HCT116 (cell line): ENCODE data around the gene ZNF318. TPM values are rescaled to one million over a fixed set of nuclear protein-coding genes. Genes with fewer than 3 reads are reported as not detected.

Experiments
- ATAC-seq: fragments of 200-7000 bp; cut with Tn5 transposase; 2 replicates; pipeline ENCODE4 v1.9.1; 2020; ENCODE audit warnings: mild to moderate bottlenecking, moderate library complexity
- BruUV-seq: library from RNA; stranded (reverse); fragments of 400-500 nt; replicated peaks from 2 replicates; lab custom pipeline; 2021; lab: Mats Ljungman, UMichigan
- CTCF ChIA-PET: fragments of 300-600 bp; sonication (Branson Sonifier 250); formaldehyde crosslinking; loops from one replicate; lab custom pipeline; 2021; ENCODE audit warnings: antibody characterized with exemption; lab: Charles Lee
- POLR2A ChIA-PET: fragments of 300-600, 350-600 bp; sonication (Branson Sonifier 250); formaldehyde crosslinking; loops from one replicate; lab custom pipeline; 2021; ENCODE audit warnings: antibody characterized with exemption; lab: Charles Lee
- RAD21 ChIA-PET, 2 experiments: fragments of 300-600 bp; sonication (Branson Sonifier 250); formaldehyde crosslinking; loops; one replicate each; lab custom pipeline; 2023; ENCODE audit warnings: low total read pairs in 2 of 2; ENCODE audit not compliant: uncharacterized antibody in 2 of 2, unreplicated experiment in 2 of 2, low non-redundant PET in 1 of 2; lab: Charles Lee
- DNase-seq: peaks from one replicate; pipeline ENCODE4 v3.0.0-alpha.2; 2010; ENCODE audit warnings: low read depth, low spot score
- H2AFZ ChIP-seq: fragments of 200-600 bp; shearing (Covaris generic), sonication (generic); 2 replicates; pipeline ENCODE4 v1.6.1; 2017; ENCODE audit warnings: low read depth, mixed run types, mixed read lengths, antibody characterized with exemption, low read length; ENCODE audit not compliant: poor library complexity, severe bottlenecking
- H3K27ac ChIP-seq: 2 replicates; pipeline ENCODE4 v1.5.1; 2012; ENCODE audit warnings: low read depth, low read length
- H3K27me3 ChIP-seq: fragments of 200-600 bp; sonication (generic); 2 replicates; pipeline ENCODE4 v1.6.1; 2016; ENCODE audit warnings: mixed run types, low read length, mixed read lengths; ENCODE audit not compliant: insufficient read depth
- H3K36me3 ChIP-seq, 2 experiments: fragments of 200-500 bp in 1 of 2; fragments of 200-600 bp in 1 of 2; sonication (Bioruptor generic) in 1 of 2; sonication (generic) in 1 of 2; 2 replicates each; pipeline versions ENCODE4 v1.5.1 to v1.6.1; 2014 to 2016; ENCODE audit warnings: low read length in 2 of 2, inconsistent platforms in 1 of 2, mixed read lengths in 1 of 2, mixed run types in 1 of 2; ENCODE audit not compliant: insufficient read depth in 2 of 2, control insufficient read depth in 1 of 2
- H3K4me1 ChIP-seq, 2 experiments: fragments of 200-600 bp in 1 of 2; sonication (generic) in 1 of 2; 2 replicates each; pipeline versions ENCODE4 v1.5.1 to v1.6.1; 2012 to 2017; ENCODE audit warnings: low read length in 2 of 2, inconsistent platforms in 1 of 2, mild to moderate bottlenecking in 1 of 2, mixed read lengths in 1 of 2, mixed run types in 1 of 2, moderate library complexity in 1 of 2; ENCODE audit not compliant: insufficient read depth in 2 of 2, control insufficient read depth in 1 of 2
- H3K4me2 ChIP-seq: fragments of 200-600 bp; sonication (generic); 2 replicates; pipeline ENCODE4 v1.6.1; 2017; ENCODE audit warnings: mixed run types, low read length, mixed read lengths
- H3K4me3 ChIP-seq, 2 experiments: fragments of 200-600 bp in 1 of 2; sonication (generic) in 1 of 2; replicated peaks in 1 of 2; 2 replicates each; pipeline ENCODE4 v1.5.1; 2011 to 2016; ENCODE audit warnings: low read length in 2 of 2, control low read depth in 1 of 2, low read depth in 1 of 2, mild to moderate bottlenecking in 1 of 2, mixed read lengths in 1 of 2, mixed run types in 1 of 2
- H3K79me2 ChIP-seq: fragments of 200-600 bp; sonication (generic); 2 replicates; pipeline ENCODE4 v1.6.1; 2017; ENCODE audit warnings: mild to moderate bottlenecking, mixed run types, low read length, moderate library complexity, mixed read lengths; ENCODE audit not compliant: insufficient read depth
- H3K9ac ChIP-seq: fragments of 200-600 bp; sonication (generic); 2 replicates; pipeline ENCODE4 v1.6.1; 2016; ENCODE audit warnings: low read length, mixed read lengths
- H3K9me2 ChIP-seq: fragments of 200-600 bp; sonication (generic), shearing (Covaris generic); 2 replicates; pipeline ENCODE4 v1.6.1; 2017; ENCODE audit warnings: mixed run types, mild to moderate bottlenecking, moderate library complexity; ENCODE audit not compliant: insufficient read depth
- H3K9me3 ChIP-seq, 2 experiments: fragments of 200-500 bp in 1 of 2; fragments of 200-600 bp in 1 of 2; sonication (Bioruptor generic) in 1 of 2; sonication (generic) in 1 of 2; 2 replicates each; pipeline ENCODE4 v1.6.1; 2014 to 2017; ENCODE audit warnings: low read length in 2 of 2, mixed read lengths in 2 of 2, inconsistent platforms in 1 of 2, low read depth in 1 of 2, mild to moderate bottlenecking in 1 of 2, mixed run types in 1 of 2, moderate library complexity in 1 of 2; ENCODE audit not compliant: control insufficient read depth in 1 of 2, insufficient read depth in 1 of 2
- H4K20me1 ChIP-seq: fragments of 200-600 bp; sonication (generic), shearing (Covaris generic); 2 replicates; pipeline ENCODE4 v1.6.1; 2017; ENCODE audit warnings: mixed run types, mild to moderate bottlenecking, moderate library complexity; ENCODE audit not compliant: insufficient read depth
- CBX3 ChIP-seq: IDR thresholded peaks from 2 replicates; pipeline ENCODE4 v1.6.1; 2012; ENCODE audit warnings: low read depth
- EGR1 ChIP-seq: IDR thresholded peaks from 2 replicates; pipeline ENCODE4 v1.6.1; 2012; ENCODE audit warnings: low read depth
- ELF1 ChIP-seq: IDR thresholded peaks from 2 replicates; pipeline ENCODE4 v1.6.1; 2012; ENCODE audit warnings: low read depth, borderline replicate concordance
- EZH2 ChIP-seq: fragments of 200-600 bp; sonication (generic); IDR thresholded peaks from 2 replicates; pipeline ENCODE4 v1.6.1; 2017; ENCODE audit warnings: antibody characterized with exemption, mixed run types
- FOSL1 ChIP-seq: IDR thresholded peaks from 2 replicates; pipeline ENCODE4 v1.6.1; 2012; ENCODE audit warnings: low read depth
- JUND ChIP-seq: IDR thresholded peaks from 2 replicates; pipeline ENCODE4 v1.6.1; 2012
- MAX ChIP-seq: IDR thresholded peaks from 2 replicates; pipeline ENCODE4 v1.6.1; 2012
- POLR2A ChIP-seq: IDR thresholded peaks from 2 replicates; pipeline ENCODE4 v1.7.0; 2011; ENCODE audit warnings: borderline replicate concordance; ENCODE audit not compliant: insufficient read depth, insufficient read length; ENCODE audit errors: extremely low read depth
- POLR2AphosphoS5 ChIP-seq: IDR thresholded peaks from 2 replicates; pipeline ENCODE4 v1.6.1; 2011; ENCODE audit warnings: mild to moderate bottlenecking, low read depth, low read length, moderate library complexity
- REST ChIP-seq: IDR thresholded peaks from 2 replicates; pipeline ENCODE4 v1.6.1; 2012; ENCODE audit warnings: low read depth
- SIN3A ChIP-seq: IDR thresholded peaks from 2 replicates; pipeline ENCODE4 v1.6.1; 2012; ENCODE audit warnings: low read depth
- SP1 ChIP-seq: IDR thresholded peaks from 2 replicates; pipeline ENCODE4 v1.6.1; 2012; ENCODE audit warnings: low read depth
- SRF ChIP-seq: IDR thresholded peaks from 2 replicates; pipeline ENCODE4 v1.6.1; 2012; ENCODE audit warnings: low read depth
- TCF7L2 ChIP-seq: IDR thresholded peaks from 2 replicates; pipeline ENCODE4 v1.7.0; 2011; ENCODE audit warnings: borderline replicate concordance, inconsistent platforms; ENCODE audit not compliant: insufficient read depth, insufficient read length; ENCODE audit errors: extremely low read depth
- YY1 ChIP-seq: IDR thresholded peaks from 2 replicates; pipeline ENCODE4 v1.6.1; 2011; ENCODE audit warnings: low read length, low read depth, moderate library complexity, mild to moderate bottlenecking; ENCODE audit not compliant: insufficient replicate concordance; ENCODE audit errors: extremely low read depth
- ZFX ChIP-seq: fragments of 450-650 bp; IDR thresholded peaks from 2 replicates; pipeline ENCODE4 v1.6.1; 2017
- ZNF274 ChIP-seq: fragments of 200-500 bp; sonication (Bioruptor generic); IDR thresholded peaks from 2 replicates; pipeline ENCODE4 v1.6.1; 2014; ENCODE audit warnings: mild to moderate bottlenecking, low read depth, low read length, inconsistent platforms
- intact Hi-C: fragments of 100-400 bp; cut with micrococcal nuclease; formaldehyde crosslinking; loops from 2 replicates; pipeline ENCODE4 v1.10.0; 2022
- total RNA-seq: library from RNA; stranded (reverse); gene quantifications from one replicate; pipeline ENCODE4 v1.2.1, GENCODE V29; 2021; ENCODE audit not compliant: unreplicated experiment
- TF ChIP-seq, protein P1 (sequence below): IDR thresholded peaks from 2 replicates; pipeline ENCODE4 v1.6.1; 2011; ENCODE audit warnings: mild to moderate bottlenecking, low read length, moderate library complexity; ENCODE audit not compliant: insufficient replicate concordance; ENCODE audit errors: extremely low read depth
- TF ChIP-seq, protein P2 (sequence below): IDR thresholded peaks from 2 replicates; pipeline ENCODE4 v1.6.1; 2012
- TF ChIP-seq, protein P3 (sequence below), 3 experiments: fragments of 200-600 bp in 1 of 3; sonication (generic) in 1 of 3; IDR thresholded peaks in 2 of 3; conservative IDR thresholded peaks in 1 of 3; 2 replicates each; pipeline ENCODE4 v1.5.1; 2012 to 2017; ENCODE audit warnings: low read depth in 2 of 3, low read length in 2 of 3, antibody characterized with exemption in 1 of 3, borderline replicate concordance in 1 of 3, control low read depth in 1 of 3, mild to moderate bottlenecking in 1 of 3, mixed read lengths in 1 of 3, mixed run types in 1 of 3, moderate library complexity in 1 of 3; ENCODE audit not compliant: insufficient read depth in 1 of 3

ZNF318 gene
- total RNA-seq, 1 experiment from 2014 or later: 15.2 TPM

- ChIA-PET POLR2A (no interaction called here), CTCF (no interaction called here), RAD21 (no interaction called here)
- Histone ChIP-seq H3K4me3 (no peak overlapping the region), H3K9ac (no peak overlapping the region), H3K27ac (no peak overlapping the region), H3K4me2 (no peak overlapping the region), H2AFZ (no peak overlapping the region), H3K9me3 (no peaks in the 10 kb centered on the region), H3K79me2 (peaks cover 4% of the 10 kb centered on the region; the same call in 1 of the 2 replicates), H3K9me2 (no peaks in the 10 kb centered on the region), H3K4me1 (peaks cover 7 to 19% of the 10 kb centered on the region in 2 experiments; a peak in 3 of 4 replicates), H3K36me3 (no peaks in the 10 kb centered on the region), H4K20me1 (no peaks in the 10 kb centered on the region), H3K27me3 (no peaks in the 10 kb centered on the region)
- no peak for ATAC-seq
- TF ChIP-seq REST (no peak), SP1 (no peak), EGR1 (no peak), FOSL1 (no peak), ELF1 (no peak), ZFX (no peak), JUND (no peak), YY1 (no peak), MAX (no peak), SIN3A (no peak), EZH2 (no peak), SRF (no peak), POLR2AphosphoS5 (no peak), TCF7L2 (no peak), ZNF274 (no peak), CBX3 (no peak), POLR2A (no peak)
- TF ChIP-seq, protein P1, sequence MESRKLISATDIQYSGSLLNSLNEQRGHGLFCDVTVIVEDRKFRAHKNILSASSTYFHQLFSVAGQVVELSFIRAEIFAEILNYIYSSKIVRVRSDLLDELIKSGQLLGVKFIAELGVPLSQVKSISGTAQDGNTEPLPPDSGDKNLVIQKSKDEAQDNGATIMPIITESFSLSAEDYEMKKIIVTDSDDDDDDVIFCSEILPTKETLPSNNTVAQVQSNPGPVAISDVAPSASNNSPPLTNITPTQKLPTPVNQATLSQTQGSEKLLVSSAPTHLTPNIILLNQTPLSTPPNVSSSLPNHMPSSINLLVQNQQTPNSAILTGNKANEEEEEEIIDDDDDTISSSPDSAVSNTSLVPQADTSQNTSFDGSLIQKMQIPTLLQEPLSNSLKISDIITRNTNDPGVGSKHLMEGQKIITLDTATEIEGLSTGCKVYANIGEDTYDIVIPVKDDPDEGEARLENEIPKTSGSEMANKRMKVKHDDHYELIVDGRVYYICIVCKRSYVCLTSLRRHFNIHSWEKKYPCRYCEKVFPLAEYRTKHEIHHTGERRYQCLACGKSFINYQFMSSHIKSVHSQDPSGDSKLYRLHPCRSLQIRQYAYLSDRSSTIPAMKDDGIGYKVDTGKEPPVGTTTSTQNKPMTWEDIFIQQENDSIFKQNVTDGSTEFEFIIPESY: no peak
- TF ChIP-seq, protein P2, sequence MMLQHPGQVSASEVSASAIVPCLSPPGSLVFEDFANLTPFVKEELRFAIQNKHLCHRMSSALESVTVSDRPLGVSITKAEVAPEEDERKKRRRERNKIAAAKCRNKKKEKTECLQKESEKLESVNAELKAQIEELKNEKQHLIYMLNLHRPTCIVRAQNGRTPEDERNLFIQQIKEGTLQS: no peak
- TF ChIP-seq, protein P3, sequence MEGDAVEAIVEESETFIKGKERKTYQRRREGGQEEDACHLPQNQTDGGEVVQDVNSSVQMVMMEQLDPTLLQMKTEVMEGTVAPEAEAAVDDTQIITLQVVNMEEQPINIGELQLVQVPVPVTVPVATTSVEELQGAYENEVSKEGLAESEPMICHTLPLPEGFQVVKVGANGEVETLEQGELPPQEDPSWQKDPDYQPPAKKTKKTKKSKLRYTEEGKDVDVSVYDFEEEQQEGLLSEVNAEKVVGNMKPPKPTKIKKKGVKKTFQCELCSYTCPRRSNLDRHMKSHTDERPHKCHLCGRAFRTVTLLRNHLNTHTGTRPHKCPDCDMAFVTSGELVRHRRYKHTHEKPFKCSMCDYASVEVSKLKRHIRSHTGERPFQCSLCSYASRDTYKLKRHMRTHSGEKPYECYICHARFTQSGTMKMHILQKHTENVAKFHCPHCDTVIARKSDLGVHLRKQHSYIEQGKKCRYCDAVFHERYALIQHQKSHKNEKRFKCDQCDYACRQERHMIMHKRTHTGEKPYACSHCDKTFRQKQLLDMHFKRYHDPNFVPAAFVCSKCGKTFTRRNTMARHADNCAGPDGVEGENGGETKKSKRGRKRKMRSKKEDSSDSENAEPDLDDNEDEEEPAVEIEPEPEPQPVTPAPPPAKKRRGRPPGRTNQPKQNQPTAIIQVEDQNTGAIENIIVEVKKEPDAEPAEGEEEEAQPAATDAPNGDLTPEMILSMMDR (IDR thresholded peaks at IDR 0.05 in 2 of 3, conservative IDR thresholded peaks at IDR 0.05 in 1 of 3; ENCODE audit: borderline replicate concordance in 1 of 3, insufficient read depth in 1 of 3, low read depth in 2 of 3, low read length in 2 of 3): no peak
- no peak for DNase-seq
- no TSS peak for BruUV-seq
- intact Hi-C loops: no loop called here
Measured at GRCh38 chr6:43373252-43373875, 3.9 kb upstream of the ZNF318 start.
